K562 (cell line): ENCODE data around the gene YPEL3. TPM values are rescaled to one million over a fixed set of nuclear protein-coding genes. Genes with fewer than 3 reads are reported as not detected.

Source experiments
- BRF1 ChIP-seq: IDR thresholded peaks from 3 replicates; pipeline ENCODE4 v1.6.1; 2011; ENCODE audit warnings: borderline replicate concordance, mild to moderate bottlenecking; ENCODE audit not compliant: insufficient read length; ENCODE audit errors: extremely low read depth
- CBX3 ChIP-seq, 2 experiments: IDR thresholded peaks; 1 replicate in 1 of 2; 2 replicates in 1 of 2; pipeline ENCODE4 v1.6.1; 2012; ENCODE audit warnings: inconsistent platforms in 2 of 2, low read length in 2 of 2, borderline replicate concordance in 1 of 2, control low read depth in 1 of 2
- CCNT2 ChIP-seq: IDR thresholded peaks from 2 replicates; pipeline ENCODE4 v1.6.1; 2011; ENCODE audit warnings: borderline replicate concordance, low read depth, mild to moderate bottlenecking, moderate library complexity, mixed read lengths, low read length; ENCODE audit not compliant: insufficient read length; ENCODE audit errors: extremely low read depth
- CXXC5 ChIP-seq: fragments of 250-450 bp; sonication (Bioruptor Pico); IDR thresholded peaks from 2 replicates; pipeline ENCODE4 v1.8.0; 2022; ENCODE audit warnings: inconsistent platforms, mild to moderate bottlenecking, moderate library complexity
- ETV5 ChIP-seq: sonication (generic); formaldehyde crosslinking; IDR thresholded peaks from 2 replicates; pipeline ENCODE4 v1.4.0; 2020; ENCODE audit warnings: low read depth, mild to moderate bottlenecking, missing genetic modification reagents
- FOXM1 ChIP-seq, 2 experiments: fragments of 450-650 bp in 1 of 2; sonication (generic) in 1 of 2; formaldehyde crosslinking in 1 of 2; IDR thresholded peaks; 2 replicates each; pipeline versions ENCODE4 v1.6.1 to v1.9.0; 2017 to 2022; ENCODE audit warnings: low read depth in 2 of 2, mild to moderate bottlenecking in 2 of 2, missing genetic modification reagents in 1 of 2, moderate library complexity in 1 of 2
- KDM2B ChIP-seq: fragments of 250-450 bp; sonication (Bioruptor Pico); IDR thresholded peaks from 2 replicates; pipeline ENCODE4 v1.8.0; 2021; ENCODE audit warnings: mild to moderate bottlenecking, moderate library complexity
- NEUROD1 ChIP-seq: fragments of 150-350 bp; IDR thresholded peaks from 2 replicates; pipeline ENCODE4 v1.6.1; 2014; ENCODE audit warnings: borderline replicate concordance, low read length, low read depth; ENCODE audit not compliant: partially characterized antibody
- PCBP1 ChIP-seq: fragments of 200-400 bp; formaldehyde crosslinking; IDR thresholded peaks from 2 replicates; pipeline ENCODE4 v1.6.1; 2018; ENCODE audit warnings: mild to moderate bottlenecking, low read depth, low read length; ENCODE audit not compliant: poor library complexity, severe bottlenecking
- PKNOX1 ChIP-seq: fragments of 450-650 bp; IDR thresholded peaks from 2 replicates; pipeline ENCODE4 v1.6.1; 2016
- RBM22 ChIP-seq: fragments of 200-400 bp; formaldehyde crosslinking; IDR thresholded peaks from 2 replicates; pipeline ENCODE4 v1.6.1; 2018; ENCODE audit warnings: low read length, low read depth; ENCODE audit not compliant: poor library complexity, severe bottlenecking
- TCF7 ChIP-seq: sonication (generic); IDR thresholded peaks from 2 replicates; pipeline ENCODE4 v1.6.1; 2016; ENCODE audit warnings: antibody characterized with exemption, borderline replicate concordance
- TRIM28 ChIP-seq: fragments of 450-650 bp; IDR thresholded peaks from 2 replicates; pipeline ENCODE4 v1.6.1; 2017
- UBTF ChIP-seq, 2 experiments: IDR thresholded peaks; 2 replicates each; pipeline ENCODE4 v1.6.1; 2012; ENCODE audit warnings: improper control_type of control experiment in 2 of 2, low read depth in 2 of 2, low read length in 2 of 2, borderline replicate concordance in 1 of 2
- ZBTB1 ChIP-seq: sonication (generic); formaldehyde crosslinking; IDR thresholded peaks from 2 replicates; pipeline ENCODE4 v1.8.1; 2023; ENCODE audit warnings: missing genetic modification reagents, low read depth, mild to moderate bottlenecking, borderline replicate concordance
- ZFPM2 ChIP-seq: fragments of 250-450 bp; sonication (Bioruptor Pico); IDR thresholded peaks from 2 replicates; pipeline ENCODE4 v1.5.1; 2022; ENCODE audit warnings: mild to moderate bottlenecking
- ZNF143 ChIP-seq: sonication (generic); formaldehyde crosslinking; IDR thresholded peaks from 2 replicates; pipeline ENCODE4 v1.9.0; 2022; ENCODE audit warnings: mild to moderate bottlenecking, missing genetic modification reagents
- ZNF24 ChIP-seq: fragments of 450-650 bp; IDR thresholded peaks from 2 replicates; pipeline ENCODE4 v1.6.1; 2016
- ZZZ3 ChIP-seq: fragments of 450-650 bp; IDR thresholded peaks from 2 replicates; pipeline ENCODE4 v1.6.1; 2016; ENCODE audit warnings: antibody characterized with exemption, mild to moderate bottlenecking, moderate library complexity
- polyA plus RNA-seq, 8 experiments: library from polyadenylated mRNA; depleted of rRNA in 4 of 8; stranded (reverse) in 5 of 8; unstranded in 3 of 8; fragments of >200 nt; fragmentation: Nextera tagmentation in 2 of 8; fragmentation: Illumina TruSeq in 1 of 8; extraction: Ambion mirVana in 2 of 8; extraction: Trizol in 1 of 8; gene quantifications; 2 replicates each; pipeline versions ENCODE4 v1.2.1 to v1.2.3, GENCODE V29; 2011 to 2014; ENCODE audit warnings: inconsistent platforms in 1 of 8, missing spikeins in 1 of 8
- total RNA-seq, 7 experiments: library from RNA; depleted of rRNA in 6 of 7; stranded (reverse); fragments of >200 nt in 6 of 7; fragmentation: Illumina TruSeq in 2 of 7; extraction: Trizol in 2 of 7; gene quantifications; 2 replicates each; pipeline versions ENCODE4 v1.2.1 to v1.2.3, GENCODE V29; 2011 to 2021; ENCODE audit warnings: low replicate concordance in 1 of 7
- TF ChIP-seq, protein P1 (sequence below): fragments of 200-800 bp; sonication (Bioruptor generic); IDR thresholded peaks from 2 replicates; pipeline ENCODE4 v1.6.1; 2017; ENCODE audit warnings: missing genetic modification characterization, missing compliant biosample characterization
- TF ChIP-seq, protein P2 (sequence below), 2 experiments: fragments of 450-650 bp in 1 of 2; sonication (generic) in 1 of 2; formaldehyde crosslinking; conservative IDR thresholded peaks; 2 replicates each; pipeline versions ENCODE4 v1.4.0 to v1.8.1; 2020 to 2022; ENCODE audit warnings: mild to moderate bottlenecking in 1 of 2, missing genetic modification reagents in 1 of 2

The YPEL3 gene
- total and polyA plus RNA-seq, 9 of the 15 experiments (the other 6 are each of a cell fraction or from before 2014, with no cell fraction given), result 0.41 to 15.0 (median 2.9) TPM

- TF ChIP-seq UBTF (IDR thresholded peaks at IDR 0.05; ENCODE audit: borderline replicate concordance in 1 of 2, low read depth in 2 of 2, low read length in 2 of 2), result peak; percentile 43 to 78; a peak in 1 of 4 replicates
- TF ChIP-seq PKNOX1, result peak; percentile 82
- peak; percentile 95 for TF ChIP-seq ZZZ3
- 0 out of 2 replicates have a peak, but pooled peaks have one; percentile 31 for TF ChIP-seq TRIM28
- peak; percentile 90 for TF ChIP-seq NEUROD1
- 0 out of 2 replicates have a peak, but pooled peaks have one; percentile 24 for TF ChIP-seq ZBTB1
- peak in 1 of 2 experiments; percentile 98; a peak in 2 of 3 replicates for TF ChIP-seq CBX3 (IDR thresholded peaks at IDR 0.05; ENCODE audit: borderline replicate concordance in 1 of 2, low read length in 2 of 2)
- TF ChIP-seq KDM2B (CRISPR knock-in tag), result 0 out of 2 replicates have a peak, but pooled peaks have one; percentile 25
- TF ChIP-seq CCNT2, result peak; percentile 80
- peak; percentile 40; the same call in 1 of the 2 replicates for TF ChIP-seq ZNF143 (CRISPR knock-in tag)
- TF ChIP-seq, protein P1, sequence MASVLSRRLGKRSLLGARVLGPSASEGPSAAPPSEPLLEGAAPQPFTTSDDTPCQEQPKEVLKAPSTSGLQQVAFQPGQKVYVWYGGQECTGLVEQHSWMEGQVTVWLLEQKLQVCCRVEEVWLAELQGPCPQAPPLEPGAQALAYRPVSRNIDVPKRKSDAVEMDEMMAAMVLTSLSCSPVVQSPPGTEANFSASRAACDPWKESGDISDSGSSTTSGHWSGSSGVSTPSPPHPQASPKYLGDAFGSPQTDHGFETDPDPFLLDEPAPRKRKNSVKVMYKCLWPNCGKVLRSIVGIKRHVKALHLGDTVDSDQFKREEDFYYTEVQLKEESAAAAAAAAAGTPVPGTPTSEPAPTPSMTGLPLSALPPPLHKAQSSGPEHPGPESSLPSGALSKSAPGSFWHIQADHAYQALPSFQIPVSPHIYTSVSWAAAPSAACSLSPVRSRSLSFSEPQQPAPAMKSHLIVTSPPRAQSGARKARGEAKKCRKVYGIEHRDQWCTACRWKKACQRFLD (CRISPR knock-in tag), result peak; percentile 82; the same call in 1 of the 2 replicates
- TF ChIP-seq BRF1, result no peak
- 0 out of 2 replicates have a peak, but pooled peaks have one; percentile 54 for TF ChIP-seq FOXM1 (IDR thresholded peaks at IDR 0.05; ENCODE audit: low read depth)
- TF ChIP-seq FOXM1 (CRISPR knock-in tag; IDR thresholded peaks at IDR 0.05; ENCODE audit: low read depth), result peak; percentile 94
- peak; percentile 91 for TF ChIP-seq CXXC5
- peak; percentile 58; the same call in 1 of the 2 replicates for TF ChIP-seq TCF7
- peak; percentile 46; the same call in 1 of the 2 replicates for TF ChIP-seq ZNF24
- TF ChIP-seq, protein P2, sequence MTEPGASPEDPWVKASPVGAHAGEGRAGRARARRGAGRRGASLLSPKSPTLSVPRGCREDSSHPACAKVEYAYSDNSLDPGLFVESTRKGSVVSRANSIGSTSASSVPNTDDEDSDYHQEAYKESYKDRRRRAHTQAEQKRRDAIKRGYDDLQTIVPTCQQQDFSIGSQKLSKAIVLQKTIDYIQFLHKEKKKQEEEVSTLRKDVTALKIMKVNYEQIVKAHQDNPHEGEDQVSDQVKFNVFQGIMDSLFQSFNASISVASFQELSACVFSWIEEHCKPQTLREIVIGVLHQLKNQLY (CRISPR knock-in tag; conservative IDR thresholded peaks at IDR 0.05), result peak in 1 of 2 experiments; percentile 80; a peak in 1 of 4 replicates
- peak; percentile 76 for TF ChIP-seq PCBP1
- TF ChIP-seq RBM22, result peak; percentile 94
- no peak for TF ChIP-seq ZFPM2 (CRISPR knock-in tag)
- TF ChIP-seq ETV5 (CRISPR knock-in tag), result peak; percentile 55
These were observed 43.2 kb downstream of the YPEL3 start (continued) for GRCh38 chr16:30052671-30053372.
